CD4-positive, alpha-beta T cell treated with Interleukin-4 for 1 hour (primary cell): ENCODE measurements around the gene PARN.
"Not testable (repeated sequence)": the region's sequence is repeated elsewhere in the genome, so short reads cannot be mapped to it uniquely, and the experiment has no call there.

Experiments used
- DNase-seq, 2 donors: peaks; one replicate each; pipeline ENCODE4 v3.0.0-alpha.2; 2020 to 2022

Gene PARN

GRCh38 chr16:14632693-14633569 lies 2.9 kb upstream of the PARN start, which contains the start of gene BFAR:
TSS of gene BFAR (plus strand) at chr16:14632951. CDS start at chr16:14644347, 11,396 bp downstream.
- DNase-seq: peak; percentile 99

- not testable (repeated sequence) for DNase-seq
These were observed 715 bp upstream of the PARN start for GRCh38 chr16:14630620-14631330.

- DNase-seq: peak in 1 of 2 donors; percentile 12
These were observed 495 bp downstream of the PARN start for GRCh38 chr16:14629612-14629918.

GRCh38 chr16:14628806-14629611 lies 1.1 kb downstream of the PARN start:
- DNase-seq: peak in 1 of 2 donors; percentile 8

- DNase-seq: no peak
These were observed 3.0 kb downstream of the PARN start for GRCh38 chr16:14627078-14627477.

- DNase-seq: no peak
These were observed 11.5 kb downstream of the PARN start for GRCh38 chr16:14618566-14618965.

- no peak for DNase-seq
These were observed 13.8 kb downstream of the PARN start for GRCh38 chr16:14616280-14616679.

- no peak for DNase-seq
These were observed 16.1 kb downstream of the PARN start for GRCh38 chr16:14613991-14614390.

- no peak for DNase-seq
These were observed 18.4 kb downstream of the PARN start for GRCh38 chr16:14611660-14612059.

GRCh38 chr16:14609716-14610115 lies 20.3 kb downstream of the PARN start:
- no peak for DNase-seq

- DNase-seq: no peak
These were observed 21.5 kb downstream of the PARN start for GRCh38 chr16:14608604-14609003.

- no peak for DNase-seq
These were observed 21.9 kb downstream of the PARN start for GRCh38 chr16:14608111-14608566.

GRCh38 chr16:14606102-14606501 lies 24.0 kb downstream of the PARN start:
- DNase-seq: no peak

GRCh38 chr16:14602443-14602963 lies 27.6 kb downstream of the PARN start:
- no peak for DNase-seq

GRCh38 chr16:14600164-14600563 lies 29.9 kb downstream of the PARN start:
- DNase-seq: peak in 1 of 2 donors; percentile 30

GRCh38 chr16:14586637-14587305 lies 43.3 kb downstream of the PARN start:
- no peak for DNase-seq

GRCh38 chr16:14585287-14585686 lies 44.8 kb downstream of the PARN start:
- no peak for DNase-seq

- not testable (repeated sequence) for DNase-seq
These were observed 49.1 kb downstream of the PARN start for GRCh38 chr16:14580926-14581325.

- no peak for DNase-seq
These were observed 50.8 kb downstream of the PARN start for GRCh38 chr16:14579266-14579665.

GRCh38 chr16:14576532-14576931 lies 53.5 kb downstream of the PARN start:
- no peak for DNase-seq

GRCh38 chr16:14576069-14576468 lies 54.0 kb downstream of the PARN start:
- no peak for DNase-seq

- DNase-seq: not testable (repeated sequence)
These were observed 55.2 kb downstream of the PARN start for GRCh38 chr16:14574698-14575415.
